GM12878 (cell line): ENCODE results near the gene NPR2. TPM values are rescaled to one million over a fixed set of nuclear protein-coding genes. Genes with fewer than 3 reads are reported as not detected.

Experiments used
- ATAC-seq: fragments of 200-7000 bp; cut with Tn5 transposase; 3 replicates; pipeline ENCODE4 v1.9.1; 2020; ENCODE audit warnings: mild to moderate bottlenecking, moderate library complexity
- BruUV-seq: library from RNA; stranded (reverse); fragments of 400-500 nt; replicated peaks from 2 replicates; lab custom pipeline; 2021; lab: Mats Ljungman, UMichigan
- CTCF ChIA-PET: fragments of 300-600 bp; sonication (Branson Sonifier 250); formaldehyde crosslinking; extraction: SDS; loops from one replicate; lab custom pipeline; 2021; ENCODE audit warnings: inconsistent platforms; lab: Yijun Ruan, JAX
- POLR2A ChIA-PET: fragments of 350-600 bp; formaldehyde crosslinking; extraction: SDS; loops from one replicate; lab custom pipeline; 2021; ENCODE audit warnings: inconsistent platforms; lab: Charles Lee
- RAD21 ChIA-PET: fragments of 300-600 bp; sonication (Branson Sonifier 250); formaldehyde crosslinking; loops from one replicate; lab custom pipeline; 2023; ENCODE audit warnings: antibody characterized with exemption; ENCODE audit not compliant: unreplicated experiment; lab: Charles Lee
- SMC1A ChIA-PET: fragments of 300-600 bp; sonication (Branson Sonifier 250); formaldehyde crosslinking; loops from one replicate; lab custom pipeline; 2023; ENCODE audit not compliant: unreplicated experiment, uncharacterized antibody; lab: Charles Lee
- DNase-seq: peaks from one replicate; pipeline ENCODE4 v3.0.0-alpha.2; 2011; ENCODE audit warnings: low read depth, low spot score
- FAIRE-seq: peaks from 3 replicates; lab custom pipeline; 2011; peaks lifted over from hg19 to GRCh38; lab: Jason Lieb, UNC
- H2AFZ ChIP-seq: 2 replicates; pipeline ENCODE4 v1.6.0; 2011; ENCODE audit warnings: low read depth, low read length, control low read depth; ENCODE audit not compliant: control insufficient read depth
- H3K27ac ChIP-seq: 2 replicates; pipeline ENCODE4 v1.5.1; 2011; ENCODE audit warnings: control low read depth; ENCODE audit not compliant: control insufficient read depth, insufficient read depth
- H3K27me3 ChIP-seq, 2 experiments: replicated peaks in 1 of 2; 2 replicates each; pipeline versions ENCODE4 v1.6.0 to v1.6.1; 2011; ENCODE audit warnings: low read length in 1 of 2; ENCODE audit not compliant: control insufficient read depth in 2 of 2, insufficient read depth in 2 of 2
- H3K36me3 ChIP-seq, 2 experiments: 2 replicates each; pipeline ENCODE4 v1.5.1; 2011; ENCODE audit warnings: low read length in 1 of 2; ENCODE audit not compliant: control insufficient read depth in 2 of 2, insufficient read depth in 2 of 2
- H3K4me1 ChIP-seq: 2 replicates; pipeline ENCODE4 v1.6.1; 2011; ENCODE audit warnings: mild to moderate bottlenecking, low read length, moderate library complexity, mixed read lengths; ENCODE audit not compliant: control insufficient read depth, insufficient read depth
- H3K4me2 ChIP-seq: 2 replicates; pipeline ENCODE4 v1.6.0; 2011; ENCODE audit warnings: control low read depth; ENCODE audit not compliant: control insufficient read depth, insufficient read depth
- H3K4me3 ChIP-seq: fragments of 200-600 bp; sonication (generic); 2 replicates; pipeline ENCODE4 v1.5.1; 2016
- H3K79me2 ChIP-seq: 2 replicates; pipeline ENCODE4 v1.6.0; 2011; ENCODE audit warnings: low read length; ENCODE audit not compliant: control insufficient read depth, insufficient read depth
- H3K9ac ChIP-seq: 2 replicates; pipeline ENCODE4 v1.8.0; 2011; ENCODE audit warnings: low read length, control low read depth, mixed read lengths; ENCODE audit not compliant: control insufficient read depth, insufficient read depth
- H3K9me3 ChIP-seq: replicated peaks from 3 replicates; pipeline ENCODE4 v1.5.1; 2011; ENCODE audit warnings: mild to moderate bottlenecking, low read length; ENCODE audit not compliant: control insufficient read depth, insufficient read depth
- H4K20me1 ChIP-seq: 2 replicates; pipeline ENCODE4 v1.6.0; 2011; ENCODE audit not compliant: control insufficient read depth, insufficient read depth
- CTCF ChIP-seq, 3 experiments: IDR thresholded peaks in 2 of 3; conservative IDR thresholded peaks in 1 of 3; 2 replicates each; pipeline ENCODE4 v1.5.1; 2011; ENCODE audit warnings: low read depth in 3 of 3, low read length in 3 of 3, mild to moderate bottlenecking in 3 of 3, control low read depth in 2 of 3, moderate library complexity in 2 of 3, inconsistent platforms in 1 of 3, mixed read lengths in 1 of 3; ENCODE audit not compliant: control insufficient read depth in 2 of 3, insufficient read depth in 1 of 3; ENCODE audit errors: extremely low read depth in 1 of 3
- E4F1 ChIP-seq: fragments of 450-650 bp; IDR thresholded peaks from 2 replicates; pipeline ENCODE4 v1.6.1; 2018; ENCODE audit warnings: borderline replicate concordance, mild to moderate bottlenecking; ENCODE audit not compliant: partially characterized antibody
- STAT1 ChIP-seq: fragments of 450-650 bp; conservative IDR thresholded peaks from 2 replicates; pipeline ENCODE4 v1.6.1; 2014; ENCODE audit warnings: antibody characterized with exemption, mild to moderate bottlenecking
- WRNIP1 ChIP-seq: IDR thresholded peaks from 2 replicates; pipeline ENCODE4 v1.6.1; 2011; ENCODE audit warnings: low read depth, low read length, improper control_type of control experiment, borderline replicate concordance
- WGBS: methylation state at CpG from one replicate; pipeline ENCODE4 v1.1.6; 2016; ENCODE audit warnings: low lambda C conversion rate; ENCODE audit not compliant: insufficient replicate concordance, insufficient coverage; ENCODE audit errors: missing lambda C conversion rate; 5-methylcytosine and 5-hydroxymethylcytosine counted together
- in situ Hi-C: fragments of 300-500 bp; cut with MboI; formaldehyde crosslinking; loops from 9 replicates; pipeline ENCODE4 v1.14.3; 2018; ENCODE audit warnings: mixed read lengths
- intact Hi-C: fragments of 100-400 bp; cut with micrococcal nuclease; formaldehyde crosslinking; loops from one replicate; pipeline ENCODE4 v1.14.2; 2022; ENCODE audit not compliant: unreplicated experiment
- polyA plus RNA-seq, 11 experiments: library from polyadenylated mRNA; depleted of rRNA in 4 of 11; unstranded in 6 of 11; stranded (reverse) in 5 of 11; fragments of >200 nt; fragmentation: Nextera tagmentation in 4 of 11; fragmentation: Illumina TruSeq in 1 of 11; extraction: Ambion mirVana in 4 of 11; extraction: Trizol in 1 of 11; gene quantifications; 1 replicate in 1 of 11; 2 replicates in 10 of 11; pipeline versions ENCODE4 v1.2.1 to v1.2.3, GENCODE V29; 2011 to 2016; ENCODE audit warnings: inconsistent platforms in 2 of 11, missing spikeins in 2 of 11, low read depth in 1 of 11
- total RNA-seq, 4 experiments: library from RNA; depleted of rRNA in 3 of 4; stranded (reverse); fragments of >200 nt in 3 of 4; fragmentation: Illumina TruSeq in 1 of 4; extraction: Trizol in 1 of 4; gene quantifications; 2 replicates each; pipeline versions ENCODE4 v1.2.1 to v1.2.3, GENCODE V29; 2013 to 2021
- TF ChIP-seq, protein P1 (sequence below): fragments of 450-650 bp; IDR thresholded peaks from 2 replicates; pipeline ENCODE4 v1.6.1; 2016; ENCODE audit warnings: mild to moderate bottlenecking, moderate library complexity, borderline replicate concordance

The NPR2 gene
- total and polyA plus RNA-seq, 10 of the 15 experiments (the other 5 are each of a cell fraction or from before 2014, with no cell fraction given): 2.0 to 20.9 (median 6.8) TPM

GRCh38 chr9:35826071-35826701, 34.8 kb downstream of the NPR2 start (continued):
- 0 out of 2 replicates have a peak, but pooled peaks have one; percentile 33 for TF ChIP-seq STAT1
- TF ChIP-seq CTCF (IDR thresholded peaks at IDR 0.05 in 2 of 3, conservative IDR thresholded peaks at IDR 0.05 in 1 of 3; ENCODE audit: control insufficient read depth in 2 of 3, extremely low read depth in 1 of 3, insufficient read depth in 1 of 3, low read depth in 3 of 3, low read length in 3 of 3): peak; percentile 72 to 90 (median 81)

DNA sequence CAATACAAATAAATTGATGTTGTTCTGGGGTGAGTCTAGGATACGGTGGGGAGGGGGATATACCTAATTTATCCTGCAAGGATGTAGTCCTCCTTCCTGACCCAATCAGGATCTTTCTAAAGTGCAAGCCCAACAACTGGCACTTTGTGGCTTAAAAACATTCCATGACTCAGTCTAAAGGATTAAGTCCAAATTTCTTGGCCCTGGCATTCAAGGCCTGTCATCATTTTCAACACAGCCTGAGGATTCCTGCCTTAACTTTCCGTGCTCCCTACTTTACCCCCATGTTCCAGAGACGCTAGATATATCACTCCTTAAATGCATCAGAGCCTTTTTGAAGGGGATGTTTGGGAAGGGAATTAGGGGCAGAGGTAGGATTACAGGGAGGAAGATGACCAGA, 36.1 kb downstream of the NPR2 start:
- H4K20me1 ChIP-seq: no peaks in the 10 kb centered on the region
- ChIA-PET SMC1A (interaction anchor here (0.6 to 5.0 kb wide), 5 partner anchors 15 to 132 kb away, joined by 3 to 117 read pairs (median 26); partner anchors contain the start of genes HINT2 and SPAG8), CTCF (interaction anchor here (0.5 to 6.7 kb wide), 14 partner anchors 8 to 118 kb away, joined by 3 to 292 read pairs (median 14); partner anchors contain the start of genes HINT2 and SPAG8), RAD21 (interaction anchor here (4.3 kb wide), 1 partner anchor 52 kb away, joined by 138 read pairs; no protein-coding TSS in a partner anchor), POLR2A (interaction anchor here (0.7 kb wide), 1 partner anchor 69 kb away, joined by 5 read pairs; no protein-coding TSS in a partner anchor)
- ATAC-seq (no peak), DNase-seq (no peak), FAIRE-seq (no peak)
- H3K36me3 ChIP-seq: no peaks in the 10 kb centered on the region
- H3K27me3 ChIP-seq: no peaks in the 10 kb centered on the region
- no peak overlapping the region for H3K4me2 ChIP-seq
- no peak overlapping the region for H3K4me3 ChIP-seq
- 61% methylated on average over 3 of the region's 3 CpGs for WGBS
- H2AFZ ChIP-seq: no peak overlapping the region
- BruUV-seq: no TSS peak
- TF ChIP-seq, protein P1, sequence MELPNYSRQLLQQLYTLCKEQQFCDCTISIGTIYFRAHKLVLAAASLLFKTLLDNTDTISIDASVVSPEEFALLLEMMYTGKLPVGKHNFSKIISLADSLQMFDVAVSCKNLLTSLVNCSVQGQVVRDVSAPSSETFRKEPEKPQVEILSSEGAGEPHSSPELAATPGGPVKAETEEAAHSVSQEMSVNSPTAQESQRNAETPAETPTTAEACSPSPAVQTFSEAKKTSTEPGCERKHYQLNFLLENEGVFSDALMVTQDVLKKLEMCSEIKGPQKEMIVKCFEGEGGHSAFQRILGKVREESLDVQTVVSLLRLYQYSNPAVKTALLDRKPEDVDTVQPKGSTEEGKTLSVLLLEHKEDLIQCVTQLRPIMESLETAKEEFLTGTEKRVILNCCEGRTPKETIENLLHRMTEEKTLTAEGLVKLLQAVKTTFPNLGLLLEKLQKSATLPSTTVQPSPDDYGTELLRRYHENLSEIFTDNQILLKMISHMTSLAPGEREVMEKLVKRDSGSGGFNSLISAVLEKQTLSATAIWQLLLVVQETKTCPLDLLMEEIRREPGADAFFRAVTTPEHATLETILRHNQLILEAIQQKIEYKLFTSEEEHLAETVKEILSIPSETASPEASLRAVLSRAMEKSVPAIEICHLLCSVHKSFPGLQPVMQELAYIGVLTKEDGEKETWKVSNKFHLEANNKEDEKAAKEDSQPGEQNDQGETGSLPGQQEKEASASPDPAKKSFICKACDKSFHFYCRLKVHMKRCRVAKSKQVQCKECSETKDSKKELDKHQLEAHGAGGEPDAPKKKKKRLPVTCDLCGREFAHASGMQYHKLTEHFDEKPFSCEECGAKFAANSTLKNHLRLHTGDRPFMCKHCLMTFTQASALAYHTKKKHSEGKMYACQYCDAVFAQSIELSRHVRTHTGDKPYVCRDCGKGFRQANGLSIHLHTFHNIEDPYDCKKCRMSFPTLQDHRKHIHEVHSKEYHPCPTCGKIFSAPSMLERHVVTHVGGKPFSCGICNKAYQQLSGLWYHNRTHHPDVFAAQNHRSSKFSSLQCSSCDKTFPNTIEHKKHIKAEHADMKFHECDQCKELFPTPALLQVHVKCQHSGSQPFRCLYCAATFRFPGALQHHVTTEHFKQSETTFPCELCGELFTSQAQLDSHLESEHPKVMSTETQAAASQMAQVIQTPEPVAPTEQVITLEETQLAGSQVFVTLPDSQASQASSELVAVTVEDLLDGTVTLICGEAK: no peak
- no peak for TF ChIP-seq E4F1
- TF ChIP-seq WRNIP1: no peak
- H3K4me1 ChIP-seq: peaks cover 3% of the 10 kb centered on the region
- H3K9me3 ChIP-seq: no peaks in the 10 kb centered on the region
- no peaks in the 10 kb centered on the region; the same call in 1 of the 2 replicates for H3K79me2 ChIP-seq
- H3K27ac ChIP-seq: no peak overlapping the region
- no peak overlapping the region for H3K9ac ChIP-seq
- in situ Hi-C loops: loop anchor here (5.0 kb wide), 1 partner anchor 50 kb away; no protein-coding TSS in a partner anchor
- intact Hi-C loops: loop anchor here (10.0 kb wide), 1 partner anchor 173 kb away; the partner anchor contains the start of genes CCDC107, RMRP and SIT1
